ENCODE results near the gene KIAA0930. TPM values are rescaled to one million over a fixed set of nuclear protein-coding genes. Genes with fewer than 3 reads are reported as not detected.

Gene KIAA0930
- total RNA-seq, 2 experiments from 2014 or later: 6.7 to 7.4 TPM

GRCh38 chr22:45197606-45198462 lies 42.9 kb downstream of the KIAA0930 start:
- Histone ChIP-seq H3K27me3 (ENCODE audit: control insufficient read depth in 1 of 2, insufficient read depth in 2 of 2, low read length in 2 of 2) (no peaks in the 10 kb centered on the region), H3K9me3 (ENCODE audit: control insufficient read depth in 1 of 2, insufficient read depth in 1 of 2, low read length in 2 of 2) (no peaks in the 10 kb centered on the region), H3K4me3 (ENCODE audit: low read length) (no peak overlapping the region), H3K27ac (ENCODE audit: low read depth in 1 of 2, low read length in 2 of 2) (no peak overlapping the region), H3K4me1 (ENCODE audit: insufficient read depth, low read length) (no peaks in the 10 kb centered on the region), H3K36me3 (ENCODE audit: insufficient read depth, low read length) (peaks cover 27% of the 10 kb centered on the region)
- no peak for ATAC-seq (ENCODE audit: poor library complexity)
- no peaks in the 10 kb centered on the region for H3K4me1 Mint-ChIP-seq (ENCODE audit: low read depth)
- DNase-seq: no peak
- TF ChIP-seq, protein P1, sequence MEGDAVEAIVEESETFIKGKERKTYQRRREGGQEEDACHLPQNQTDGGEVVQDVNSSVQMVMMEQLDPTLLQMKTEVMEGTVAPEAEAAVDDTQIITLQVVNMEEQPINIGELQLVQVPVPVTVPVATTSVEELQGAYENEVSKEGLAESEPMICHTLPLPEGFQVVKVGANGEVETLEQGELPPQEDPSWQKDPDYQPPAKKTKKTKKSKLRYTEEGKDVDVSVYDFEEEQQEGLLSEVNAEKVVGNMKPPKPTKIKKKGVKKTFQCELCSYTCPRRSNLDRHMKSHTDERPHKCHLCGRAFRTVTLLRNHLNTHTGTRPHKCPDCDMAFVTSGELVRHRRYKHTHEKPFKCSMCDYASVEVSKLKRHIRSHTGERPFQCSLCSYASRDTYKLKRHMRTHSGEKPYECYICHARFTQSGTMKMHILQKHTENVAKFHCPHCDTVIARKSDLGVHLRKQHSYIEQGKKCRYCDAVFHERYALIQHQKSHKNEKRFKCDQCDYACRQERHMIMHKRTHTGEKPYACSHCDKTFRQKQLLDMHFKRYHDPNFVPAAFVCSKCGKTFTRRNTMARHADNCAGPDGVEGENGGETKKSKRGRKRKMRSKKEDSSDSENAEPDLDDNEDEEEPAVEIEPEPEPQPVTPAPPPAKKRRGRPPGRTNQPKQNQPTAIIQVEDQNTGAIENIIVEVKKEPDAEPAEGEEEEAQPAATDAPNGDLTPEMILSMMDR (IDR thresholded peaks at IDR 0.05): no peak
- H3K27me3 Mint-ChIP-seq: no peaks in the 10 kb centered on the region
- H3K4me3 Mint-ChIP-seq: no peak overlapping the region
- intact Hi-C loops (cut with DNase I, micrococcal nuclease): no loop called here
- no peak overlapping the region for H3K27ac Mint-ChIP-seq
- POLR2A ChIA-PET: no interaction called here
- peaks cover 25% of the 10 kb centered on the region for H3K36me3 Mint-ChIP-seq (ENCODE audit: low read depth)
- H3K9me3 Mint-ChIP-seq: no peaks in the 10 kb centered on the region
- CTCF ChIA-PET: no interaction called here

DNA sequence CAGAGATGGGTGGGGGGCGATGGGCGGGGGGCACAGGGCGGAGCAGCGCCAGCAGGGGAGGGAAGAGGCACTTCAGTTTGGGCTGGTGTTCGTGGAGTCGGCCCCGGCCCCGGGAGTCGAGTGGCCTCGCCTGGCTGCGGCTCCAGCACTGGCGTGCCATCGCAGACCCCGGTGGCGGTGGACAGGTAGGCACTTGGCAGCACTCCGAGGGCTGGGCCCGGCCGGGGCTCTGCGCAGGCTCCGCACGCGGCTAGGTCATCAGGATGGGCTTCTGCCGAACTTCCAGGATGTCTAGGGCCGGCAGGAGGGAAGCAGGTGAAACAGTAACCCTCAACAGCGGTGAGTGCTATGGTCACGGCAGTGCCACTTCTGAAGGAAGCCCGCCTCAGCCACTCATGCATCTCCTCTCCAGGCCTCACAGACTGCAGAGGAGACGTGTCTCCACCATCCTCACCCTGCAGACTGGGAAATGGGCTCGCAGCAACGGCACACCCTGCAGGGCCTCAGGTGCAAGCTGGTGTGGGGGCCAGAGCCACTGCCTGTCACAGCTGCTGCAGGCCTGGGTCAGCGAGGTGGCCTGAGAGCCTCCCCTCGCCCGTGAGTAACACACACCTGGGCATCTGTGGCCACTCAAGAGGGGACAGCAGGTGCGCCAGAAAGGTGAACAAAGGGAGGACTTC lies 43.6 kb downstream of the KIAA0930 start:
- no peak overlapping the region for H3K4me3 Mint-ChIP-seq
- Histone ChIP-seq H3K4me1 (ENCODE audit: insufficient read depth, low read length) (no peaks in the 10 kb centered on the region), H3K27ac (ENCODE audit: low read depth in 1 of 2, low read length in 2 of 2) (no peak overlapping the region), H3K27me3 (ENCODE audit: control insufficient read depth in 1 of 2, insufficient read depth in 2 of 2, low read length in 2 of 2) (no peaks in the 10 kb centered on the region), H3K4me3 (ENCODE audit: low read length) (no peak overlapping the region), H3K9me3 (ENCODE audit: control insufficient read depth in 1 of 2, insufficient read depth in 1 of 2, low read length in 2 of 2) (no peaks in the 10 kb centered on the region), H3K36me3 (ENCODE audit: insufficient read depth, low read length) (peaks cover 27% of the 10 kb centered on the region)
- H3K27me3 Mint-ChIP-seq: no peaks in the 10 kb centered on the region
- TF ChIP-seq, protein P1 (IDR thresholded peaks at IDR 0.05): no peak
- H3K36me3 Mint-ChIP-seq (ENCODE audit: low read depth): peaks cover 25% of the 10 kb centered on the region
- ChIA-PET POLR2A (no interaction called here), CTCF (no interaction called here)
- H3K9me3 Mint-ChIP-seq: no peaks in the 10 kb centered on the region
- intact Hi-C loops (cut with DNase I, micrococcal nuclease): no loop called here
- H3K4me1 Mint-ChIP-seq (ENCODE audit: low read depth): no peaks in the 10 kb centered on the region
- no peak for ATAC-seq (ENCODE audit: poor library complexity)
- H3K27ac Mint-ChIP-seq: no peak overlapping the region
- no peak for DNase-seq

DNA sequence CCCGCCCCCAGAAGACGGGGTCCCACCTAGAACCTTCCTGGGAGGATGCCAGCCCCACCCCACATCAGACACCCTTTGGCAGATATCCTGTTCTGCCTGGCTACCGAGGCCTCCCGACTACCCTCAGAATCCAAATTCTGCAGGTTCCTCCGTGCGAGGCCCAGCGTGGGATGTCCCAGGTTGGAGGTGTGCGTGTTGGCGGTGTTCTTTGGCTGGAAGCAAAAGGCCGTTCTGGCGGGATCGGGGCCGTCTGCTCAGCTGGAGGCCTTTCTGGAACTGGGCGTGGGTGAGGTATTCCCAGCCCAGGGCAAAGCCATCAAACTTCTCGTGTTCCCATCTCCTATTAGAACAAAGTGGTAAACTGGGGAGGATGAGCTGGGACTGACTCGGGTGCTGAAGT lies 44.4 kb downstream of the KIAA0930 start:
- ATAC-seq (ENCODE audit: poor library complexity) (no peak), DNase-seq (no peak)
- Mint-ChIP-seq H3K27me3 (no peaks in the 10 kb centered on the region), H3K9me3 (no peaks in the 10 kb centered on the region), H3K36me3 (ENCODE audit: low read depth) (peaks cover 18% of the 10 kb centered on the region), H3K4me1 (ENCODE audit: low read depth) (no peaks in the 10 kb centered on the region), H3K4me3 (no peak overlapping the region), H3K27ac (no peak overlapping the region)
- intact Hi-C loops (cut with DNase I, micrococcal nuclease): no loop called here
- TF ChIP-seq, protein P1 (IDR thresholded peaks at IDR 0.05): no peak
- CTCF ChIA-PET: no interaction called here
- no peaks in the 10 kb centered on the region for H3K4me1 ChIP-seq (ENCODE audit: insufficient read depth, low read length)
- no peaks in the 10 kb centered on the region for H3K9me3 ChIP-seq (ENCODE audit: control insufficient read depth in 1 of 2, insufficient read depth in 1 of 2, low read length in 2 of 2)
- no peaks in the 10 kb centered on the region for H3K27me3 ChIP-seq (ENCODE audit: control insufficient read depth in 1 of 2, insufficient read depth in 2 of 2, low read length in 2 of 2)
- H3K36me3 ChIP-seq (ENCODE audit: insufficient read depth, low read length): peaks cover 27% of the 10 kb centered on the region
- no peak overlapping the region for H3K4me3 ChIP-seq (ENCODE audit: low read length)
- POLR2A ChIA-PET: no interaction called here
- H3K27ac ChIP-seq (ENCODE audit: low read depth in 1 of 2, low read length in 2 of 2): no peak overlapping the region

All from CD4-positive, alpha-beta T cell (primary cell).